Epithelial cell of prostate (primary cell): ENCODE data around the gene GOLGA5.
"Not testable (repeated sequence)": the region's sequence is repeated elsewhere in the genome, so short reads cannot be mapped to it uniquely, and the experiment has no call there.

Source experiments
- DNase-seq: peaks from one replicate; pipeline ENCODE4 v3.0.0-alpha.2; 2011; ENCODE audit warnings: low read depth, low spot score
- H3K27ac ChIP-seq: fragments of 450-650 bp; 2 replicates; pipeline ENCODE4 v1.5.1; 2017; ENCODE audit warnings: mild to moderate bottlenecking

Gene GOLGA5

DNA sequence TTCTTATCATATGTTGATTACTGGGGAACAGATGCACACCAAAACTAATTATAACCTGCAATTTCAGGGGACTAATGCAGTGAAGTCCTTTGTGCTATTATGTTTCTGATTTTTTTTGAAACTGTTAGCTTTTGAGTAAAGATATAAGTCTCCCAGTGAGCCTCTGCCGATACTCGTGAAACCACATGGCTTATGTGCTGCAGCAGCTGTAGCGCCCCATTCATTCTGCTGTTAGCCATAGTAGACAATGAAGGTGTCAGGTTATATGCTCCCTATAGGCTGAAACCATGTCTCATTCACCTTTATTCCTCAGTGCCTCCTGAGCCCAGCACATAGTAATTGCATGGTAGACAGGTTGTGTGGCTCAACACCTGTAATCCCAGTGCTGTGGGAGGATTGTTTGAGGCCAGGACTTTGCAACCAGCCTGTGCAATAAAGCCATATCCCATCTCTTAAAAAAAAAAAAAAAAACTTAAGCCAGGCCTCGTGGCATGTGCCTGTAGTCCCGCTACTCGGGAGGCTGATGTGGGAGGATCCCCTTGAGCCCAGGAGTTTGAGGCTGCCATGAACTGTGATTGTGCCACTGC is 25.0 kb downstream of the GOLGA5 start:
- no peak overlapping the region for H3K27ac ChIP-seq
- no peak for DNase-seq

DNA sequence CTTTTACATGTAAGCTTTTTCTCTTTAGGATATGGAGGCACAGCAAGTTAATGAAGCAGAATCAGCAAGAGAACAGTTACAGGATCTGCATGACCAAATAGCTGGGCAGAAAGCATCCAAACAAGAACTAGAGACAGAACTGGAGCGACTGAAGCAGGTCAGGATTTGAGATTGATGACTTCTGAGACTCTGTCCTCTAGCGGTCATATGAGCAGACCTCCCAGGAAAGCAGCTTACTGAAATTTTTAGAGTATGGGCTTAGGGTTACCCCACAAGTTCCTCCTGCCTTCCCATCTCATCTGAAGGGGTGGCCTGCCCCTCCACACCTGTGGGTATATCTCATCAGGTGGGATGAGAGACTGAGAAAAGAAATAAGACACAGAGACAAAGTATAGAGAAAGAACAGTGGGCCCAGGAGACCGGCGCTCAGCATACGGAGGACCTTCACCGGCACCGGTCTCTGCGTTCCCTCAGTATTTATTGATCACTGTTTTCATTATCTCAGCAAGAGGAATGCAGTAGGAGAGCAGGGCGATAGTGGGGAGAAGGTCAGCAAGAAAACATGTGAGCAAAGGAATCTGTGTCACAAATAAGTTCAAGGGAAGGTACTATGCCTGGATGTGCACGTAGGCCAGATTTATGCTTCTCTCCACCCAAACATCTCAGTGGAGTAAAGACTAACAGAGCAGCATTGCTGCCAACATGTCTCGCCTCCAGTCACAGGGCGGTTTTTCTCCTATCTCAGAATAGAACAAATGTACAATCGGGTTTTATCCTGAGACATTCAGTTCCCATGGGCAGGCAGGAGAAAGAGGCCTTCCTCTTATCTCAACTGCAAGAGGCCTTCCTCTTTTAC is 25.8 kb downstream of the GOLGA5 start:
- not testable (repeated sequence) for DNase-seq, H3K27ac ChIP-seq

DNA sequence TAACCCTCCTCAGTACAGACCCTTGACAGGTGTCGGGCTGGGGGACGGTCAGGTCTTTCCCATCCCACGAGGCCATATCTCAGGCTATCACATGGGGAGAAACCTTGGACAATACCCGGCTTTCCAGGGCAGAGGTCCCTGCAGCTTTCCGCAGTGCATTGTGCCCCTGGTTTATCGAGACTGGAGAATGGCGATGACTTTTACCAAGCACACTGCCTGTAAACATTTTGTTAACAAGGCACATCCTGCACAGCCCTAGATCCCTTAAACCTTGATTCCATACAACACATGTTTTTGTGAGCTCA is 26.4 kb downstream of the GOLGA5 start:
- not testable (repeated sequence) for H3K27ac ChIP-seq, DNase-seq

DNA sequence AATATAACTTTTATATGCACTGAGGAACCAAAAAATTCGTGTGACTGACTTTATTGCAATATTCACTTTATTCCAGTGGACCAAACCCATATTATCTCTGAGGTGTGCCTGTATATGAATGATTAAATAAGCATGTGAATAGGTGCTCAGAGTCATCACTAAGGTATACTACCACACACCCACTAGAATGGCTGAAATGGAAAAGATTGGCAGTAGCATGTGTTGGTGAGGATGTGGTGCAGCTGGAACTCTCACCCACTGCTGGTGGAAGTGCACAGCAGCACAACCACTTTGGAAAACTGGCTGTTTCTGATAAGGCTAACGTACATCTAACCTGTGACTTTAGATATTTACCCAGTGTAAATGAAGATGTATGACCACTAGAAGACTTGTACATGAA is 36.8 kb downstream of the GOLGA5 start:
- H3K27ac ChIP-seq: no peak overlapping the region
- DNase-seq: no peak

DNA sequence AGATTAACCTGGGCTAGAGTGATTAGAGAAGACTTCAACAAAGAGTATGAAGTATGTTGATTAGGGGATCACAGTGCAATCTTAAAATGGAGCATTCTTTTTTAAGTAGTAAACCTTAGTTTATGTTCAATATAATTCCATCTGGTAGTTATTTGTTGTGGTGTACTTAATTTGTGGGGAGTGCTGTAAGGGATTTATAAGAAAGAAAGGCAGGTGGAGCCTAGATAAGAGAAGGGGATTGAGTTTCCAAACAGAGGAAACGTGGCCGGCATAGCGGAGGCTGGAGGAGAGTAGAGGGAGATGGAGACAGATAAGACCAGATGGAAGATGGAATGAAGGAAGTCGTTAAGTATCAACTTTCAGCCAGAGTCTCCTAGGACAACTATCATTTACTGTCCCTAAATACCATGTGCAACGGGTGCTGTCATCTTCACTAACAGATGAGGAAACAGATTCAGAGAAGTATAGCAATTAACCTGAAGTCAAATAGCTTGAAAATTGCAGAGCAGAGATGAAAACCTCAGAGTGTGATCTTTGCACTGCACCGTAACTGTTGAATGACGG is 38.1 kb downstream of the GOLGA5 start:
- no peak overlapping the region for H3K27ac ChIP-seq
- no peak for DNase-seq

DNA sequence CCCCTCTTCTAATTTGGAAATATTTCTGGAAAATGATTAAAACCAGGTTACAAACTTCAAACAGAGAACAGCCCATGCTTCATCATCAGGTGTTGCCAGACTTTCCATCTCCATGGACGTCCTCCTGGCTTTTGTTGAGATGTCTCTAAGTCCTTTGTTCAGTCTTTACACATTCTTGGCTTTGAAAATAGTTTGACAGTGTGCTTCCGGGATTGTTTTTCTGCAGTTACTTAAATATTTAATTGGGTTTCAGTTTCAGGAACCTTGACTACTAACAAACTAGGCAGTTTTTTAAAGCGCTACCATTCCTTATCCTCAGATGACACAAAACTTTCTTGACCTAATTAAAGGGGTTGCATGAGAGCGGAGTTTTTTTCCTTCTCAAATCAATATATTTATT is 47.8 kb downstream of the GOLGA5 start:
- no peak overlapping the region for H3K27ac ChIP-seq
- DNase-seq: no peak

DNA sequence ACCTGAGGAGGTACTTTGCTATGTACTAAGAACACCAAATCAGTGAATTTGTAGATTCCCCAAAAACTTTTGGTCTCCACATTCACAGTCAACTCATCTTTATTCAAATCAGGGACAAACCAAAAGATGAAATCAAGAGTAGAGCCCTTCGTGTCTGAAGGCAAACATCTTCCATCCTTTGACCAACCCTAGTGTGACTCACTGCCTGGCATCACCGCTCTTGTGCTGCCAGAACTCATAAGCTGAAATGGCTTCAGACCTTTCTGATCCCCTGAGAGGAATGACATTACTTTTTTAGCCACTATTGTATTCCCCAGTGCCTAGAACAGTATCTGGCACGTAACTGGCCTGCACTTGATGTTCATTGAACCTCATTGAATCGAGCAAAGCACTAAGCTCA is 50.1 kb downstream of the GOLGA5 start:
- no peak overlapping the region for H3K27ac ChIP-seq
- no peak for DNase-seq

DNA sequence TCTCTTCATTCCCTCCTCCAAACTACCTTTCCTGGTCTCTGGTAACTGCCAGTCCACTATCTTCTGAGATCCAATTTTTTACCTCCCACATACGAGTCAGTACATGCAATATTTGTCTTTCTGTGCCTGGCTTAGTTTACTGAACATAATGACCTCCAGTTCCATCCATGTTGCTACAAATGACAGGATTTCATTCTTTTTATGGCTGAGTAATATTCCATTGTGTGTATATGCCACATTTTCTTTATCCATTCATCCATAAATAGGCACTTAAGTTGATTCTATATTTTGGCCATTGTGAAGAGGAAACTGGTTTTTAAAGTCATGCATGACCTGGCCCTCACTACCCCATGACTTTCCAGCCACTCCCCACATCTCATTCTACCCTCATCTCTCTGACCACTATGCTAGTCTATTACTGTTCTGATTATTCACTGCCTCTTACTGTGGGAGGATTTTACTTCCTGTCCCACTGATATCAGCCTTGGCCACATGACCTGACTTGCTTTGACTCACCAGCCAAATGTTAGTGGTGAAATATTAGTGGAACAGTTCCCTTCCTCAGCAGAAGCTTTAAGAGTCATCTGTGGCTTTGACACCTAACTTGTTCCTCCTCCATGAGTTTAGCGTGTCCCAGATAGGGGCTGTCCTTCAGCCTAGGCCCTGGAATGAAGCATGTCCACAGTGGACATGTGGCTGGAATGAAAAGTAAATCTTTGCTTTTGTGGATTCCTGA is 52.2 kb downstream of the GOLGA5 start:
- peak; percentile 77 for DNase-seq
- peak overlapping the region; percentile 74 for H3K27ac ChIP-seq

DNA sequence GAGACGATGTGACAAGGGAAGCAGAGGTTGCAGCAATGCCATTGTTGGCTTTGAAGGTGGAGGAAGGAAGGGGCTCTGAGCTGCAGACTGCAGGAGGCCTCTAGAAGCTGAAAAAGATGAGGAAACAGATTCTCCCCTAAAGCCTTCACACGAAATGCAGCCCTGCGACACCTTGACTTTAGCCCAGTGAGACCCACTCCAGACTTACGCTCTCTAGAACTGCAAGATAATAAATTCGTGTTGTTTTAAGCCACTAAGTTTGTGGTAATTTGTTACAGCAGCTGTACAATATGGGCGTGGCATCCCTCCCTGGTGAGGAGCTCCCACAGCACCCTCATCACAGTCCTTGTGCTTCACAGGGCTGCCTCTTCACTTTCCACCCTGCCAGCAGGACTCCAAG is 53.2 kb downstream of the GOLGA5 start:
- no peak overlapping the region for H3K27ac ChIP-seq
- no peak for DNase-seq

DNA sequence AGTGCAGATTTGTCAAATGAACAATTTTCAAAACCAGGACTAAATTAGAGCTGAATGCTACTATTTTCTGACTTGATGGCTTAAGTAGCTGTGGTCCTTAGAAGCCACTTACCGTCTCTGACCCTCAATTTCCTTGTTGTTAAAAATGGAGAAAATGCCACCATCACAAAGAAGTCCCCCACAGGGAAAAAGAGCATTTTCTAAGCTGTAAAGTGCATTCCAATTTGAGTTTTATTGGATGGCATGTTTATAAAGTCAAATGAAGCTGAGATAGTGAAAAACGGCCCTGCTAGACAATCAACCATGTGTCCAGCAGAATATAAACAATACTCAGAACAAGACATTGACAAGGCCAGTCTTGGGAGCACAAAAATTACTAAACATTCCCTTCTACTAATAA is 53.6 kb downstream of the GOLGA5 start:
- no peak for DNase-seq
- H3K27ac ChIP-seq: no peak overlapping the region

DNA sequence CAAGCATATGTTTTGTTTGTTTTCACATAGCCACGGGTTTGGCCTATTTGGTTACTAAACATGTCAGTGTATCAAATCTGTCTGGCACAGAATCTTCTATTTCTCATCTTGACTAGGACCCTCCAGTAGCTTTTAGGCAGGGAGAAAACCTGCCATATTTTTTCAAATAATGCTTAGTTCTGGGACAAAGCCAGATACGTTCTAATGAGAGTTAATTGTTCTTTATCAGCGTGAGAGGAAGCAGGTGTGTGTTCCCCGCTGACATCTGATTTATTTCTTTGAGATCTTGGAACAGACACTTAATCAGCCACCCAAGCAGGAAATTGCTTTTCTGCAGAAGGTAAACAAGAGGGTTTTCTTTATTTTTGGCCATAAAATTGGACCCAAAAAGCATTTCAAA is 54.8 kb downstream of the GOLGA5 start:
- H3K27ac ChIP-seq: no peak overlapping the region

DNA sequence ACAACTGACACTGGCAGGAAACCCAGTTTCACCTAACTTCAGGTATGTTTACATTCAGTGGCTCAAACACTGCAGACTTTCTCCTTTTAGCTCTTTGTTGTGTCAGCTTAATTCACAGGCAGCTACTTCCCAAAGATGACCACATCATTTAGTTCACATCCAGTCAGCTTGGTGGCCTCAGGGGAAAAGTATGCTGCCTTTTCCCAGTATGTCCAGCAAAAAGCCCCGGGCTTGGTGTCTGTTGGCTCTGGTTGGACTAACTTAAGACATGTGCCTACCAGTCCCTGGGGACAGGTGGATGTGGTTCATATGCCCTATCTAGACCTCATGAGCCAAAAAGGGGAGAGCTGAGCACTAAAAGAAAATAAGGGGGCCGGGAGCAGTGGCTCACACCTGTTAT is 56.4 kb downstream of the GOLGA5 start:
- no peak for DNase-seq
- no peak overlapping the region for H3K27ac ChIP-seq

More for the DNA sequence above, 54.8 kb downstream of the GOLGA5 start:
- no peak for DNase-seq

DNA sequence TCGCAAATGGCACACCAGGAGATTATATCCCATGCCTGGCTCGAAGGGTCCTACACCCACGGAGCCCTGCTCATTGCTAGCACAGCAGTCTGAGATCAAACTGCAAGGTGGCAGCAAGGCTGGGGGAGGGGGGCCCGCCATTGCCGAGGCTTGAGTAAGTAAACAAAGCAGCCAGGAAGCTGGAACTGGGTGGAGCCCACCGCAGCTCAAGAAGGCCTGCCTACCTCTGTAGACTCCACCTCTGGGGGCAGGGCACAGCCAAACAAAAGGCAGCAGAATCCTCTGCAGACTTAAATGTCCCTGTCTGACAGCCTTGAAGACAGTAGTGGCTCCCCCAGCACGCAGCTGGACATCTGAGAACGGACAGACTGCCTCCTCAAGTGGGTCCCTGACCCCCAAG is 59.0 kb downstream of the GOLGA5 start:
- not testable (repeated sequence) for DNase-seq, H3K27ac ChIP-seq

DNA sequence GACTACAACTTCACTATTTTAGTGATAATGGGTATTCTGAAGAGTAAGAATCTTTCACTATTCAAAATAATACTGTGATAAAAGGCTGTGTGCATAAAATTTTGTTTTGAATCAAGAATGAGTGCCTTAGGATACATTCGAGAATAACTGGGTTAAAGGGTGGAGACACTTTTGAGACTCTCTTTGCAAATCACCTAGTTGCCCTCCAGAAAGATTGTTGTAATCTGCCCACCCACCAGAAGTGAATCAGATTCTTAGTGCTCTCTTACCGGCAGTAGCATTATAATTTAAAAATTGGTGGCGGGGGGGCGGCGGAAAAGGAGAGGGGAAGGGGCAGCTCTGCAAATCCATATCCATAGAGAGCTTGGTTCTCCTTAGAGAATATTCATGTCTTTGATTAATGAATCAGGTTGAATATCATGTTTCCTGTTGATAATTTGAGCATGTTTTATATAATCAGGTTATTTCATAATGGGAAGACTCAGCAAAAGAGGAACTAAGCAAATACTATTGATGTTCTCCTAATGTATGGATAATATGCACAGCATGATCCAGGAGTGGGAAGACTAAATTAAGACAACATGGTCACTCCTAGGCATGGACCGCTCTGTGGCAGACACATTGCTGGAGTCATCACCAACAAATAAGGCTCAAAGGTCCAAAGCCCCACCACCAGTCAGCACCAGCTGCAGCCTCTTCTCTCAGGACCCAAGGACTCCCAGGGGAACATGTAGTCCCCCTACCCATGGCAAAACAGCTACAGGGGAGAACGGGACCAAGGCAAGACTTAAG is 66.1 kb downstream of the GOLGA5 start:
- no peak for DNase-seq
- no peak overlapping the region for H3K27ac ChIP-seq

DNA sequence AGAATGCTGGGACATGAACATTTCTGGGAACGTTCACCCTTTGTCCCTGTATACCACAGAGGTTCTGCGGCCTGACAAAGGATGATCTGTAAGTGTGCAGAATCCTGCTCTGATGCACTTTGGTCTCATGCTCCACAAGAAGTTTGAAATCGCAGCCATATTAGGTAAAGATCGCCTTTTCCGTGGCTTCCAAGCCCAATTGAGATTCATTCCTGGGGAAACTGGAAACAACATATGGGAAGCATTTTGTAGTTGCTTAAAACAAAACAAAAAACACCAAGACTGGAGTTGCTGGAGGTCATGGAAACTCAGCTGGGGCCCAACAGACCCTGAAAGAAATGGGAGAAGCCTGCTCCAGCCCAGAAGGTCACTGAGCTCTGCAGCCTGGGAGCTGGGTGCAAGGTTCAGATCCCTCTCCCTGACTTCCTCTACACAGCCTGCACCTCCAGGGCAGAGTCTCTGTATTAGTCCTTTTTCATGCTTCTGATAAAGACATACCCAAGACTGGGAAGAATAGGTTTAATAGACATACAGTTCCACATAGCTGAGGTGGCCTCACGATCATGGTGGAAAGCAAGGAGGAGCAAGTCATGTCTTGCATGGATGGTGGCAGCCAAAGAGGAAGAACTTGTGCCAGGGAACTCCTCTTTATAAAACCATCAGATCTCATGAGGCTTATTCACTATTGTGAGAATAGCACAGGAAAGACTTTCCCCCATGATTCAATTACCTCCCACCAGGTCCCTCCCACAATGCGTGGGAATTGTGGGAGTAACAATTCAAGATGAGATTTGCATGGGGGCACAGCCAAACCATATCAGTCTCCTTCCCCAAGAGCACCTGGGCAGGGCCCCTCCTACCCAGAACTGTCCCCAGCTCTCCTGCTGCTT is 68.0 kb downstream of the GOLGA5 start:
- H3K27ac ChIP-seq: no peak overlapping the region
- DNase-seq: peak; percentile 51

DNA sequence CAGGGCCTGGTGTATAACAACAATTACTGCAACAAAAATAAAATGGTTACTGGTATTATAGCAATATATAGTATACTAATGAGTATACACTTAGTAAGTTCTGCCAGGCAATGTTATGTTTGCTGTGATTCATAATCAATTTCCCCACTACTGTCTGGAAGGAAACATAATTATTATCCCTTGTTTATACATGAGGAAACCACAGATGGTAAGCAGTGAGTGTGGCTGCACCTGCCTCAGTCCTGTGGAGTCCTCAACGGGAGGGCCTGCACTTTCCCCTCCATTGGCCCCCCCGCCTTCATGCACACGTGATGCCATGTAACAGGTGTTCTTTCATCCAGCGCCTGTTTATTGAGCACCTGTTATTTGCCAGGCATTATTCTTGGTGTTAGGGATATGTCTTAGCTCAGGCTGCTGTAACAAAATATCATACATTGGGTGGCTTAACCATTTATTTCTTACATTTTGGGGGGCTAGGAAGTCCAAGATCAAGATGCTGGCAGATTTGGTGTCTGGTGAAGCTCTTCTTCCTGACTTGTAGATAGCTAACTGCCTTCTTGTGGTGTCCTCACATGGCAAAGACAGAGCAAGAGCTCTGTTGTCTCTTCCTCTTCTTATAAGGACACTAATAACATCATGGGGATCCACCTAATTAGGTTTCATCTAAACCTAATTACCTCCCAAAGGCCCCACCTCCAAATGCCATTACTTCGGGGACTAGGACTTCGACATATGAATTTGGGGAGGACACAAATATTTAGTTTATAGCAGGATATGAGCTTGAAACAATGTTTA is 69.4 kb downstream of the GOLGA5 start:
- DNase-seq: peak; percentile 27
- no peak overlapping the region for H3K27ac ChIP-seq

DNA sequence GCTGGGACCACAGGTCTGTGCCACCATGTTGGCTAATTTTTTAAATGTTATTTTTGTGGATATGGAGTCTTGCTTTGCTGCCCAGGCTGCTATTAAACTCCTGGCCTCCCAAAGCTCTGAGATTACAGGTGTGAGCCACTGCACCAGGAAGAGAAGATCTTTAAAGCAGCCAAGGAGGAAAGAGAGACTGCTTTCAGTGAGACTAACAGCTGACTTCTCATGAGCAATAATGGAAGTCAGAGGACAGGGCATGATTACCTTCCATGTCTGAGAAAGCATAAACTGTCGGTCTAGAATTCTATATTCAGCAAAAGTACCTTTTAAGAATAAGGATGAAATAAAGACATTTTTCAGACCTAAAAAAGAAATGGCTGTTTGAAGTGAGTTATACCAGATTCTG is 71.6 kb downstream of the GOLGA5 start:
- H3K27ac ChIP-seq: no peak overlapping the region
- no peak for DNase-seq

DNA sequence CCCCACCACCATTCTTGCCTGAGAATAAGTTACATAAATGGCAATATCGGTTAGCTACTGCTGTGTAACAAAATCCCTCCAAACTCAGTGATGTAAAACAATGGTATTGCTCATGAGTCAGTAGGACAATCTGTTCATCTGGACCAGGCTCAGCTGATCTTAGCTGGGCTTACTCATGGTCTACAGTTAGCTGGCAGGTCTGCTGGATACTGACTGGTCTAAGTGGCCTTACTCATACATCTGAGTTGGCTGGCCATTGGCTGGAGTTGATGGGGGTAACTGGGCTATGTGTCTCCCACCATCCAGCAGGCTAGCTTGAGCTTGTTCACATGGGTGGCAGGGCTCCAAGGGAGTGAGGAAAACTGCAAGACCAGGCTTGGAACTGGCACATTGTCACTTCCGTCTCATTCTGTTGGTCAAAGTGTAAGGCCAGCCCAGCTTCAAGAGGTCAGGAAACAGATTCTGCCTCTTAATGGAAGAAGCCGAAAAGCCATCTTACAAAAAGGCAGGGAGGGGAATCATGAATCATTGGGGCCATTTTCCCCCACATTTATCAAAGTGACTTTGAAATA is 72.2 kb downstream of the GOLGA5 start:
- peak; percentile 40 for DNase-seq
- H3K27ac ChIP-seq: no peak overlapping the region
